HepG2 (cell line): ENCODE data around the gene LARP7. TPM values are rescaled to one million over a fixed set of nuclear protein-coding genes. Genes with fewer than 3 reads are reported as not detected.

ENCODE experiments used
- E2F2 ChIP-seq: sonication (generic); formaldehyde crosslinking; IDR thresholded peaks from 2 replicates; pipeline ENCODE4 v1.4.0; 2020; ENCODE audit warnings: missing genetic modification reagents, borderline replicate concordance
- ELF3 ChIP-seq: IDR thresholded peaks from 2 replicates; pipeline ENCODE4 v1.6.1; 2016; ENCODE audit warnings: missing genetic modification reagents, missing compliant biosample characterization
- EP300 ChIP-seq, 3 experiments: sonication (generic) in 1 of 3; formaldehyde crosslinking in 1 of 3; IDR thresholded peaks; 2 replicates each; pipeline versions ENCODE4 v1.5.1 to v1.6.1; 2011 to 2020; ENCODE audit warnings: low read depth in 2 of 3, low read length in 2 of 3, borderline replicate concordance in 1 of 3, improper control_type of control experiment in 1 of 3, mild to moderate bottlenecking in 1 of 3, missing genetic modification reagents in 1 of 3, moderate library complexity in 1 of 3
- IRX3 ChIP-seq: sonication (generic); formaldehyde crosslinking; IDR thresholded peaks from 2 replicates; pipeline ENCODE4 v1.8.1; 2023; ENCODE audit warnings: mild to moderate bottlenecking, low read depth, missing genetic modification reagents, borderline replicate concordance
- KLF9 ChIP-seq: IDR thresholded peaks from 2 replicates; pipeline ENCODE4 v1.6.1; 2016; ENCODE audit warnings: low read depth
- NCOR1 ChIP-seq: fragments of 200-600 bp; sonication (generic); IDR thresholded peaks from 2 replicates; pipeline ENCODE4 v1.7.0; 2017; ENCODE audit warnings: antibody characterized with exemption, low read length, borderline replicate concordance
- NR1H2 ChIP-seq: sonication (generic); formaldehyde crosslinking; IDR thresholded peaks from 2 replicates; pipeline ENCODE4 v1.8.1; 2022; ENCODE audit warnings: low read depth, missing genetic modification reagents, borderline replicate concordance
- PHF5A ChIP-seq: IDR thresholded peaks from one replicate; pipeline ENCODE4 v1.6.1; 2018; ENCODE audit warnings: low read depth, missing genetic modification reagents; ENCODE audit not compliant: unreplicated experiment
- PLRG1 ChIP-seq: fragments of 450-650 bp; conservative IDR thresholded peaks from 2 replicates; pipeline ENCODE4 v1.6.1; 2016
- RAD51 ChIP-seq: fragments of 450-650 bp; IDR thresholded peaks from 2 replicates; pipeline ENCODE4 v1.6.1; 2016; ENCODE audit warnings: borderline replicate concordance
- RBM22 ChIP-seq: fragments of 200-400 bp; formaldehyde crosslinking; optimal IDR thresholded peaks from 2 replicates; pipeline ENCODE3; 2017; ENCODE audit warnings: mild to moderate bottlenecking, low read length, moderate library complexity
- RERE ChIP-seq: IDR thresholded peaks from 2 replicates; pipeline ENCODE4 v1.6.1; 2016; ENCODE audit warnings: low read depth, missing genetic modification reagents, missing compliant biosample characterization
- SRSF1 ChIP-seq: fragments of 200-400 bp; formaldehyde crosslinking; optimal IDR thresholded peaks from 2 replicates; pipeline ENCODE3; 2017; ENCODE audit warnings: mild to moderate bottlenecking, low read depth, low read length, moderate library complexity
- TAF15 ChIP-seq: fragments of 200-400 bp; formaldehyde crosslinking; IDR thresholded peaks from one replicate; pipeline ENCODE4 v1.6.1; 2018; ENCODE audit warnings: mild to moderate bottlenecking, low read depth, low read length; ENCODE audit not compliant: poor library complexity, severe bottlenecking
- TBX2 ChIP-seq: sonication (generic); formaldehyde crosslinking; IDR thresholded peaks from 2 replicates; pipeline ENCODE4 v1.5.0; 2020; ENCODE audit warnings: missing genetic modification reagents, mild to moderate bottlenecking, borderline replicate concordance
- TRIM24 ChIP-seq: sonication (generic); formaldehyde crosslinking; IDR thresholded peaks from 2 replicates; pipeline ENCODE4 v1.8.0; 2022; ENCODE audit warnings: mild to moderate bottlenecking, missing genetic modification reagents
- ZFYVE20 ChIP-seq: sonication (generic); formaldehyde crosslinking; IDR thresholded peaks from 2 replicates; pipeline ENCODE4 v1.8.0; 2023; ENCODE audit warnings: low read depth, mild to moderate bottlenecking, moderate library complexity, missing genetic modification reagents, borderline replicate concordance
- ZNF34 ChIP-seq: sonication (generic); formaldehyde crosslinking; IDR thresholded peaks from 2 replicates; pipeline ENCODE4 v1.4.0; 2020; ENCODE audit warnings: mild to moderate bottlenecking, missing genetic modification reagents, borderline replicate concordance
- ZNF350 ChIP-seq: sonication (generic); formaldehyde crosslinking; IDR thresholded peaks from 2 replicates; pipeline ENCODE4 v1.4.0; 2020; ENCODE audit warnings: mild to moderate bottlenecking, low read depth, missing genetic modification reagents, borderline replicate concordance
- ZNF770 ChIP-seq: sonication (generic); formaldehyde crosslinking; IDR thresholded peaks from 2 replicates; pipeline ENCODE4 v1.5.0; 2020; ENCODE audit warnings: mild to moderate bottlenecking, missing genetic modification reagents
- polyA plus RNA-seq, 8 experiments: library from polyadenylated mRNA; depleted of rRNA in 3 of 8; stranded (reverse) in 7 of 8; unstranded in 1 of 8; fragments of >200 nt; fragmentation: Illumina TruSeq in 4 of 8; extraction: Trizol in 4 of 8; gene quantifications; 2 replicates each; pipeline versions ENCODE4 v1.2.1 to v1.2.3, GENCODE V29; 2011 to 2016; ENCODE audit warnings: low read depth in 4 of 8, missing spikeins in 1 of 8, mixed read lengths in 1 of 8; ENCODE audit not compliant: insufficient read depth in 1 of 8
- total RNA-seq, 5 experiments: library from RNA; depleted of rRNA; stranded (reverse); fragments of >200 nt; fragmentation: Illumina TruSeq; extraction: Trizol; gene quantifications; 2 replicates each; pipeline ENCODE4 v1.2.3, GENCODE V29; 2016; ENCODE audit warnings: low read depth in 1 of 5

The LARP7 gene
- total and polyA plus RNA-seq, 2 of the 13 experiments (the other 11 are each of a cell fraction or from before 2014, with no cell fraction given), result 9.7 to 37.1 TPM

- TF ChIP-seq EP300 (IDR thresholded peaks at IDR 0.05; ENCODE audit: low read depth in 2 of 2, low read length in 2 of 2), result peak; percentile 15 to 47; a peak in 1 of 4 replicates
- no peak; the same call in 1 of the 2 replicates for TF ChIP-seq EP300 (CRISPR knock-in tag; IDR thresholded peaks at IDR 0.05; ENCODE audit: borderline replicate concordance)
- TF ChIP-seq RAD51, result no peak
- no peak for TF ChIP-seq TAF15
- no peak for TF ChIP-seq RBM22
- TF ChIP-seq PHF5A (CRISPR knock-in tag), result no peak
- TF ChIP-seq KLF9, result no peak
- peak; percentile 13; the same call in 1 of the 2 replicates for TF ChIP-seq NCOR1
- TF ChIP-seq TBX2 (CRISPR knock-in tag), result peak; percentile 64
- no peak for TF ChIP-seq TRIM24
- no peak for TF ChIP-seq RERE (CRISPR knock-in tag)
- no peak for TF ChIP-seq ZNF34 (CRISPR knock-in tag)
- no peak for TF ChIP-seq PLRG1
- TF ChIP-seq IRX3, result peak; percentile 81; the same call in 1 of the 2 replicates
- no peak for TF ChIP-seq ZFYVE20
- no peak for TF ChIP-seq NR1H2 (CRISPR knock-in tag)
- no peak for TF ChIP-seq ZNF770
- TF ChIP-seq SRSF1, result no peak
- TF ChIP-seq ZNF350 (CRISPR knock-in tag), result peak; percentile 85; the same call in 1 of the 2 replicates
- peak; percentile 28 for TF ChIP-seq ELF3 (CRISPR knock-in tag)
- TF ChIP-seq E2F2, result peak; percentile 73; the same call in 1 of the 2 replicates
Measured at GRCh38 chr4:112636688-112637551, at the start of gene LARP7, which contains the start of gene ZGRF1 (continued).
